ENCODE data around the gene STAC3. TPM values are rescaled to one million over a fixed set of nuclear protein-coding genes. Genes with fewer than 3 reads are reported as not detected.

The STAC3 gene
- polyA plus RNA-seq, 2 of the 4 experiments (the other 2 are of a cell fraction) = 0.40 to 0.43 TPM

DNA sequence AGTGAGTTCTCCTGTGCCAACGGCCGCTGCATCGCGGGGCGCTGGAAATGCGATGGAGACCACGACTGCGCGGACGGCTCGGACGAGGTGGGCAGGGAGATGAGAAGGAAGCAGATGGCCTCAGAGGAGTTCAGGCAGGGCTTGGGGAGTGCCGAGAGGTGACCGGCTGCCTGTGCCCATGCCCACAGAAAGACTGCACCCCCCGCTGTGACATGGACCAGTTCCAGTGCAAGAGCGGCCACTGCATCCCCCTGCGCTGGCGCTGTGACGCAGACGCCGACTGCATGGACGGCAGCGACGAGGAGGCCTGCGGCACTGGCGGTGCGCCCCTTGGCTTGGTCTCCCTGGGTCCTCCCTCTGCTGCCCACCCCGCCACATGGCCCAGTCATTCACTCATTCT, 47.8 kb downstream of the STAC3 start:
- Histone ChIP-seq H3K4me1 (no peaks in the 10 kb centered on the region), H3K9me3 (no peaks in the 10 kb centered on the region), H3K27ac (no peak overlapping the region), H3K4me3 (no peak overlapping the region), H3K4me2 (no peak overlapping the region)
- no peak for TF ChIP-seq HDAC2 (IDR thresholded peaks at IDR 0.05)
- no peak for TF ChIP-seq HOXB5 (CRISPR knock-in tag; IDR thresholded peaks at IDR 0.05)
- TF ChIP-seq, protein P1, sequence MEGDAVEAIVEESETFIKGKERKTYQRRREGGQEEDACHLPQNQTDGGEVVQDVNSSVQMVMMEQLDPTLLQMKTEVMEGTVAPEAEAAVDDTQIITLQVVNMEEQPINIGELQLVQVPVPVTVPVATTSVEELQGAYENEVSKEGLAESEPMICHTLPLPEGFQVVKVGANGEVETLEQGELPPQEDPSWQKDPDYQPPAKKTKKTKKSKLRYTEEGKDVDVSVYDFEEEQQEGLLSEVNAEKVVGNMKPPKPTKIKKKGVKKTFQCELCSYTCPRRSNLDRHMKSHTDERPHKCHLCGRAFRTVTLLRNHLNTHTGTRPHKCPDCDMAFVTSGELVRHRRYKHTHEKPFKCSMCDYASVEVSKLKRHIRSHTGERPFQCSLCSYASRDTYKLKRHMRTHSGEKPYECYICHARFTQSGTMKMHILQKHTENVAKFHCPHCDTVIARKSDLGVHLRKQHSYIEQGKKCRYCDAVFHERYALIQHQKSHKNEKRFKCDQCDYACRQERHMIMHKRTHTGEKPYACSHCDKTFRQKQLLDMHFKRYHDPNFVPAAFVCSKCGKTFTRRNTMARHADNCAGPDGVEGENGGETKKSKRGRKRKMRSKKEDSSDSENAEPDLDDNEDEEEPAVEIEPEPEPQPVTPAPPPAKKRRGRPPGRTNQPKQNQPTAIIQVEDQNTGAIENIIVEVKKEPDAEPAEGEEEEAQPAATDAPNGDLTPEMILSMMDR (IDR thresholded peaks at IDR 0.05) = no peak
- TF ChIP-seq RARB (CRISPR knock-in tag; IDR thresholded peaks at IDR 0.05) = no peak
- TF ChIP-seq MYC (IDR thresholded peaks at IDR 0.05; ENCODE audit: borderline replicate concordance, low read length) = no peak
- TF ChIP-seq, protein P2, sequence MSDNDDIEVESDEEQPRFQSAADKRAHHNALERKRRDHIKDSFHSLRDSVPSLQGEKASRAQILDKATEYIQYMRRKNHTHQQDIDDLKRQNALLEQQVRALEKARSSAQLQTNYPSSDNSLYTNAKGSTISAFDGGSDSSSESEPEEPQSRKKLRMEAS (IDR thresholded peaks at IDR 0.05) = no peak
- TF ChIP-seq, protein P3, sequence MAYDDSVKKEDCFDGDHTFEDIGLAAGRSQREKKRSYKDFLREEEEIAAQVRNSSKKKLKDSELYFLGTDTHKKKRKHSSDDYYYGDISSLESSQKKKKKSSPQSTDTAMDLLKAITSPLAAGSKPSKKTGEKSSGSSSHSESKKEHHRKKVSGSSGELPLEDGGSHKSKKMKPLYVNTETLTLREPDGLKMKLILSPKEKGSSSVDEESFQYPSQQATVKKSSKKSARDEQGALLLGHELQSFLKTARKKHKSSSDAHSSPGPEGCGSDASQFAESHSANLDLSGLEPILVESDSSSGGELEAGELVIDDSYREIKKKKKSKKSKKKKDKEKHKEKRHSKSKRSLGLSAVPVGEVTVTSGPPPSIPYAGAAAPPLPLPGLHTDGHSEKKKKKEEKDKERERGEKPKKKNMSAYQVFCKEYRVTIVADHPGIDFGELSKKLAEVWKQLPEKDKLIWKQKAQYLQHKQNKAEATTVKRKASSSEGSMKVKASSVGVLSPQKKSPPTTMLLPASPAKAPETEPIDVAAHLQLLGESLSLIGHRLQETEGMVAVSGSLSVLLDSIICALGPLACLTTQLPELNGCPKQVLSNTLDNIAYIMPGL (CRISPR knock-in tag; IDR thresholded peaks at IDR 0.05; ENCODE audit: borderline replicate concordance) = no peak
- no peak for TF ChIP-seq CEBPB (IDR thresholded peaks at IDR 0.05)
- TF ChIP-seq RFX5 (IDR thresholded peaks at IDR 0.05) = no peak
- TF ChIP-seq SREBF2 (IDR thresholded peaks at IDR 0.05) = no peak
- TF ChIP-seq CHD4 (IDR thresholded peaks at IDR 0.05; ENCODE audit: borderline replicate concordance) = no peak
- TF ChIP-seq SMC3 (IDR thresholded peaks at IDR 0.05) = no peak
- no peak for TF ChIP-seq ZC3H11A (IDR thresholded peaks at IDR 0.05)
- TF ChIP-seq MAFK (IDR thresholded peaks at IDR 0.05; ENCODE audit: partially characterized antibody) = no peak
- WGBS (ENCODE audit: missing lambda C conversion rate) = 94% methylated on average over 28 of the region's 28 CpGs
- DNase-seq (ENCODE audit: low read depth in 1 of 2, low spot score in 1 of 2) (no peak), FAIRE-seq (no peak), ATAC-seq (no peak)
- POLR2A ChIA-PET = no interaction called here
- CTCF ChIA-PET = interaction anchor here (2.8 kb wide), 1 partner anchor 10 kb away, joined by 17 read pairs; no protein-coding TSS in a partner anchor

DNA sequence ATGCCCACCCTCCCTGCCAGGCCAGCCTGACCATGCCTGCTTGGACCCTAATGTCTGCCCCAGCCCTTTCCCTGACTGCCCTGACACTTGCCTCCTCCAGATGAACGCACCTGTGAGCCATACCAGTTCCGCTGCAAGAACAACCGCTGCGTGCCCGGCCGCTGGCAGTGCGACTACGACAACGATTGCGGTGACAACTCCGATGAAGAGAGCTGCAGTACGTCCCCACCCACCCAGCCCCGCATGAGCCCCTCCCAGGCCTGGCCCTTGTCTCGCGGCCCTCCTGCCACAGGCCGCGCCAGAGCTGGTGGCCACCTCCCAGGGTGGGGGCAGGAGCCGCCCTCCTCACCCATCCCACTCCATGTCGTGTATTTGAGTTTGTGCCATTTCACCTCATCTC, 48.7 kb downstream of the STAC3 start:
- H3K4me2 ChIP-seq = no peak overlapping the region
- DNase-seq (ENCODE audit: low read depth in 1 of 2, low spot score in 1 of 2) (no peak), ATAC-seq (no peak), FAIRE-seq (no peak)
- POLR2A ChIA-PET = no interaction called here
- WGBS (ENCODE audit: missing lambda C conversion rate) = 90% methylated on average over 12 of the region's 19 CpGs
- CTCF ChIA-PET = interaction anchor here (0.9 to 2.8 kb wide), 5 partner anchors 11 to 90 kb away, joined by 3 to 17 read pairs (median 4); partner anchors contain the start of gene STAT6
- H3K4me1 ChIP-seq = no peaks in the 10 kb centered on the region
- H3K9me3 ChIP-seq = no peaks in the 10 kb centered on the region
- no peak overlapping the region for H3K4me3 ChIP-seq
- no peak overlapping the region for H3K27ac ChIP-seq
- TF ChIP-seq MAZ (IDR thresholded peaks at IDR 0.05; ENCODE audit: borderline replicate concordance, low read depth, low read length) = no peak
- TF ChIP-seq PHF8 (IDR thresholded peaks at IDR 0.05; ENCODE audit: borderline replicate concordance, low read depth) = no peak
- no peak for TF ChIP-seq RAD21 (conservative IDR thresholded peaks at IDR 0.05 in 1 of 2, IDR thresholded peaks at IDR 0.05 in 1 of 2)
- no peak for TF ChIP-seq CHD2 (IDR thresholded peaks at IDR 0.05; ENCODE audit: low read length, partially characterized antibody)
- TF ChIP-seq FOSB (CRISPR knock-in tag; IDR thresholded peaks at IDR 0.05) = no peak
- TF ChIP-seq, protein P4, sequence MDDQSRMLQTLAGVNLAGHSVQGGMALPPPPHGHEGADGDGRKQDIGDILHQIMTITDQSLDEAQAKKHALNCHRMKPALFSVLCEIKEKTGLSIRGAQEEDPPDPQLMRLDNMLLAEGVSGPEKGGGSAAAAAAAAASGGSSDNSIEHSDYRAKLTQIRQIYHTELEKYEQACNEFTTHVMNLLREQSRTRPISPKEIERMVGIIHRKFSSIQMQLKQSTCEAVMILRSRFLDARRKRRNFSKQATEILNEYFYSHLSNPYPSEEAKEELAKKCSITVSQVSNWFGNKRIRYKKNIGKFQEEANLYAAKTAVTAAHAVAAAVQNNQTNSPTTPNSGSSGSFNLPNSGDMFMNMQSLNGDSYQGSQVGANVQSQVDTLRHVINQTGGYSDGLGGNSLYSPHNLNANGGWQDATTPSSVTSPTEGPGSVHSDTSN (IDR thresholded peaks at IDR 0.05) = no peak
- no peak for TF ChIP-seq CBX2 (IDR thresholded peaks at IDR 0.05; ENCODE audit: borderline replicate concordance, low read depth)
- TF ChIP-seq, protein P5, sequence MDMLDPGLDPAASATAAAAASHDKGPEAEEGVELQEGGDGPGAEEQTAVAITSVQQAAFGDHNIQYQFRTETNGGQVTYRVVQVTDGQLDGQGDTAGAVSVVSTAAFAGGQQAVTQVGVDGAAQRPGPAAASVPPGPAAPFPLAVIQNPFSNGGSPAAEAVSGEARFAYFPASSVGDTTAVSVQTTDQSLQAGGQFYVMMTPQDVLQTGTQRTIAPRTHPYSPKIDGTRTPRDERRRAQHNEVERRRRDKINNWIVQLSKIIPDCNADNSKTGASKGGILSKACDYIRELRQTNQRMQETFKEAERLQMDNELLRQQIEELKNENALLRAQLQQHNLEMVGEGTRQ (IDR thresholded peaks at IDR 0.05) = no peak
- TF ChIP-seq HOXB13 (CRISPR knock-in tag; IDR thresholded peaks at IDR 0.05; ENCODE audit: low read depth) = no peak
- TF ChIP-seq RFX5 (IDR thresholded peaks at IDR 0.05) = no peak
- TF ChIP-seq, protein P6, sequence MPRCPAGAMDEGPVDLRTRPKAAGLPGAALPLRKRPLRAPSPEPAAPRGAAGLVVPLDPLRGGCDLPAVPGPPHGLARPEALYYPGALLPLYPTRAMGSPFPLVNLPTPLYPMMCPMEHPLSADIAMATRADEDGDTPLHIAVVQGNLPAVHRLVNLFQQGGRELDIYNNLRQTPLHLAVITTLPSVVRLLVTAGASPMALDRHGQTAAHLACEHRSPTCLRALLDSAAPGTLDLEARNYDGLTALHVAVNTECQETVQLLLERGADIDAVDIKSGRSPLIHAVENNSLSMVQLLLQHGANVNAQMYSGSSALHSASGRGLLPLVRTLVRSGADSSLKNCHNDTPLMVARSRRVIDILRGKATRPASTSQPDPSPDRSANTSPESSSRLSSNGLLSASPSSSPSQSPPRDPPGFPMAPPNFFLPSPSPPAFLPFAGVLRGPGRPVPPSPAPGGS (IDR thresholded peaks at IDR 0.05) = no peak
- TF ChIP-seq JUN (IDR thresholded peaks at IDR 0.05) = no peak
- TF ChIP-seq NFE2L2 (conservative IDR thresholded peaks at IDR 0.05; ENCODE audit: low read length) = no peak
- TF ChIP-seq EP300 (IDR thresholded peaks at IDR 0.05) = no peak
- no peak for TF ChIP-seq ZSCAN20 (CRISPR knock-in tag; IDR thresholded peaks at IDR 0.05)
